HG03378 (cell line): ENCODE data around the gene MPPED2.
"Not testable (repeated sequence)": the region's sequence is repeated elsewhere in the genome, so short reads cannot be mapped to it uniquely, and the experiment has no call there.

ENCODE experiments used
- ATAC-seq: cut with Tn5 transposase; IDR thresholded peaks from one replicate; pipeline ENCODE4 v1.9.1; 2021; ENCODE audit warnings: mild to moderate bottlenecking, moderate library complexity; ENCODE audit not compliant: unreplicated experiment

MPPED2 gene

DNA sequence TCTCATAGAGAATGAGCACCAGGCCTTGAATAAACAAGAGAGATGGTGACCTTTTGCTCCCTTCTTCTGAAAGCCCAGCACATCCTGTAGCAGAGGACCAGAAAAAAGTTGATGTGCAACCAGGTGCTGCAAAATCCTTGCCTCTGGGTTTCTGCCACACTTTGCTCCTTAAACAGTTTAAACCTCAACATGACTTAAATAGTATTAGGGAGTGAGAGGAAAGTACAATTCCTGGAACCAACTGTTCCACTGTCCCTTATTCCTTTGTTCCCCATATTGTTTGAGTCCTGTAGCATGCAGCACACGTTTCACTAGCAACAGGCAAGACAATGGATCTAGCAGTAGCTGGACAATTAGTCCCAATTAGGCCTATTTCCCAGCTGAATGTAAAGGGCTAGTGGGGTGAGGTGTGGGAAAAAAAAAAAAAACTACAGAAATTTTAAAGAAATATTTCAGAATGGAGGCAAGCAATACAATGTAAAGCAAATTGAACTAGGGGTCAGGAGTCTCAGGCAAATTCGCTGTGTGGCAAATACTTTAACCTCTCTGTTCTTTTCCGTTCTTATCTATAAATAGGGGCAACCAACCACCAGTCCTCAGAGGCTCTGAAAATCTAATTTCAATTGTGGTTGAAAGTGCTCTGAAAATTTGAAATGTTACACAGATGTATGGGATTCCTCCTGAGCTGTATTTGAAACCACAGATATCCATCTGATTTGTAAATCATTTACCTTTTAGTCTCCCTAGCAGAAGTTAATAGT is 6.6 kb downstream of the MPPED2 start:
- no peak for ATAC-seq

DNA sequence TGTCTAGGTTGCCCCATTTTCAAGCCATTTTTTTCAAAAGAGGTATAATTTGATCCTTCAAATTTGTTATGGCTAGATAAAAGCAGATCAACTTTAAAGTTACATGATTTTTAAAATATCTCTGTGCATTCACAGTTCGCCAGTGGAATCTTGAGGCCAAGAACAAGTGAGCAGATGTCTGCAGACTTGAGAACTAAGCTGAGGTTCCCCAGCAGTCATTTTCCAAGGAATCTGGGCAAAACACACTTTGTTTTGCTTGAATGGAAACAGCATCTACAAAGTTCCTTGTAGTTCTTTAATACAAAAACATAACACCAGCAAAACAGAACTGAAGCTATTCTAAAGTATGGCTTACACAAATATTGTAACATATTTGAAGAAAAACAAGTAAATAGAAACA is 7.7 kb downstream of the MPPED2 start:
- ATAC-seq = no peak

DNA sequence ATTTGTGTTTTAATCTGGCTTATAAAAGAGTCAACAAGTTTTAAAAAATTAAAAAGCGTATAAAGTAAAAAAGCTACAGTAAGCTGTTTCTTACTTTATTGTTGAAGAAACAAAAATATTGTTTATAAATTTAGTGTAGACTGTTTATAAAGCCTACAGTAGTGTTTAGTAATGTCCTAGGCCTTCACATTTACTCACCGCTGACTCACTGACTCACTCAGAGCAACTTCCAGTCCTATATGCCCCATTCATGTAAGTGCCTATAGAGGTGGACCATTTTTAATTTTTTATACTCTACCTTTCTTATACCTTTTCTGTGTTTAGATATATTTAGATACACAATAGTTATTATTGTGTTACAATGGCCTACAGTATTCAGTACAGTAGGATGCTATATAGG is 12.2 kb downstream of the MPPED2 start:
- no peak for ATAC-seq

DNA sequence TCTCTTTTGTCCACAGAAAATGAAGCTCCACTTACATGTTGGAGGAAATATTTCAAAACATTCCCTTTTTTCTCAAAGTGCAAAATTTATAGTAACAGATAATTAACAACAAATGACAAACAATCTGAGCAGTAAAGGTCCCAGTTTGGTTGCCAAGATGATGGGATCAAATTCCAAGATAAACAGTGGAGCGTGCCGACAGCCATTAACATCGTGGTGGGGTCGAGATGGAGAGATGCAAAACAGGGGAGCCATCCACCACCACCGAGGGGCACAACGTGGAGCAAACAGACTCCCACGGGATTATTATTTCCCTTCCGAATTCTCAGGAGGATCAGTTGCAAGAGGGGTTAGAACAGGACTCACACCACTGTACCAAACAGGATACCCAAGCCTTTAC is 17.2 kb downstream of the MPPED2 start:
- ATAC-seq = no peak

DNA sequence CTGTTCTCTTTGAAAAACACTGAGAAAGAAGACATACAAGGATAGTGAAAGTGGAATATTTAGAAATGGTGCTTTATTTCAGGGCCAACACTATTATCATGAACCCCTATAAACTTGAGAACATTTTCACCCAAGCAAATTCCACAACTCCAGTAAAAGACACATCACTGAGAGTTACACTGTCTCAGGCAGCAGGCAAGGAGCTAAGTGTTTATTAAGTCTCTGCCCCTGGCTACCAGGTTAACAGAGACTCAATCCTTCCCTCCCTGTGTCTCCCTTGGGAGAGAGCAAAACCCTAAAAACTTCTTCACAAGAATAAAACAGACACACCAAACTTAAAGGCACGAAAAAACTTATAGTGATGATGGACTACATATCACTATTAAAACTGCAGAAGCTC is 18.5 kb downstream of the MPPED2 start:
- ATAC-seq = no peak

DNA sequence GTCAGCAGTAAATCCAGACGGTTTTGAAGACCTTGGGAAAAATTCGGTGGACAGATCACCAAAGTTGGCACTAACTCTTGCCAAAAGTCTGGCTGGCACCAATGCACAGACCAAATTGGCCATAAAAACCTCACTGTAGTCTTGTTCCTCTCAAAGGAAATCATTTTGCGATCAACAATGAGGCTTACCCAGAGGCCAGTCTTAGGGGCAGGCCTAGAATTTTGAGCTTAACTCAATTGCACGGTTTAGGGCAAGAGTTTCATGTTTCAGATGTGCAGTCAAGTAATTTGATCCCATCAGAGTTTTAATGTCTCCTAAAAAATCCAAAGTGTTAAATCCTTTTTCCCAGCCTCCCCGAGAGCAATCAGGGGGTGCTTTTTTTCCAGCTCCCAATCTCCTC is 19.0 kb downstream of the MPPED2 start:
- no peak for ATAC-seq

DNA sequence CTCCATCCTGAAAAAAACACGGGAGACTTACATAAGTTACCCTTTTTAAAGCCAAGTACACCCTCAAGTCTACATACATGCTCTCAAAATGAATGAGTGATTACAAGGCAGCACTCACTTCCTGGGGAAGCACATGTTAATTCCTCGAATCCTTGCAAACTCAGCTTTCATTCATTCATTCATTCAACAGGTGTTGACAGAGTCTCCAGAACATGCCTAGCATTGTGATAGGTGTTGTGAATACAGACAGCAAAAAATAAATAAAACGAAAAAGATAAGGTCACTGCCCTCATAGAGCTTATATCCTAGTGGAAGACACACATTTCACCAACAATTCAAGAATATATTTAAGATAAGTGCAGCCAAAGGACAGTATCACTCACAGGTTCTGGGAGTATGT is 19.7 kb downstream of the MPPED2 start:
- no peak for ATAC-seq

DNA sequence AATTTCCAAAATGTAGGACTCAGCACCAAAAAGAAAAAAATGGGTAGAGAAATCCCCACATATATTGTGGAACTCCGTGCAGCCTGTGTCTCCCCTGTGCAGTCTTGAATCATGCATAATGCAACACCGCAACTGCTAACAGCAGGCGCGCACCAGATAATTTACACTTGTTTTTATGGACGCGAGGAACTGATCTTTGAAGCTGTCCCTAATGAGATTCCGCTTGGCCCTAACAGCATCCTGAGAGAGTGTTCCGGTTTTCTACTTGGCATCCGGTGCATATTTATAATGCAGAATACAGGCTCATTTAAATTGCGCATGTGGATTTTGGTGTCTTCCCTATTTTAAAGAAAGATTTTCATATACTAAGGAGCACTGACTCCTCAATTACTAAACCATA is 21.1 kb downstream of the MPPED2 start:
- ATAC-seq = no peak

DNA sequence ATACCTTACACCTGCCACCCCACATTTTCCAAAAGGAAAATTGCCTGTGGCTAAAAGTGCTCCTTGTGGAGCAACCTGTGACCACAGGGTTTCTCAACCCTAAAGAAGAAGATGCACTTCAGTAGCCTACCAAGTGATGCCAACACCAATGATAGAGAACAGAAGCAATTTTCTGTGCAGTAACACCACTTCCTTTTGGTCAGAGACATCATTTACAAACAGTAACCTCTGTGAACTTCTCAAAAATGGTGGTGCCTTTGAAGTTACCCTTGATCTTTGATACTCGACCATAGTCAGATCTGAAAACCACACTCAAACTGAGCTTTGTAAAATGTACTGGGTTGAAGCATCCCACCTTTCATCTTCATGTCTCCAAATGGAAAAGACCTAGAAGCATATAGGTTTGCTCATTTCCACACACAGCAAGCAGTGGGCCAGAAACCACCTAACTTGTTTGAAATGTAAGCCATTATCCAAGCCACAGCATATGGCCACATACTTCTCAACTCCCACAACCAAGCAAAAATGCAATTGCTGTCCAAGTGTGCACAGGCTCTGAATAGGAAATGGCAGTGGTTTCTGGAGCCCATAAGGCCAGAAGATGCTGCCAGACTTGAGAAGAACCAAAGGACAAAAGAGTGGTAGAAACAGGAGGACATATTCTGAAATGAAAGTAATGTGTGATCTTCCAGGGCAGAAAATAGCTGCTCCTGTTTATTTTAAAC is 24.3 kb downstream of the MPPED2 start:
- ATAC-seq = no peak

DNA sequence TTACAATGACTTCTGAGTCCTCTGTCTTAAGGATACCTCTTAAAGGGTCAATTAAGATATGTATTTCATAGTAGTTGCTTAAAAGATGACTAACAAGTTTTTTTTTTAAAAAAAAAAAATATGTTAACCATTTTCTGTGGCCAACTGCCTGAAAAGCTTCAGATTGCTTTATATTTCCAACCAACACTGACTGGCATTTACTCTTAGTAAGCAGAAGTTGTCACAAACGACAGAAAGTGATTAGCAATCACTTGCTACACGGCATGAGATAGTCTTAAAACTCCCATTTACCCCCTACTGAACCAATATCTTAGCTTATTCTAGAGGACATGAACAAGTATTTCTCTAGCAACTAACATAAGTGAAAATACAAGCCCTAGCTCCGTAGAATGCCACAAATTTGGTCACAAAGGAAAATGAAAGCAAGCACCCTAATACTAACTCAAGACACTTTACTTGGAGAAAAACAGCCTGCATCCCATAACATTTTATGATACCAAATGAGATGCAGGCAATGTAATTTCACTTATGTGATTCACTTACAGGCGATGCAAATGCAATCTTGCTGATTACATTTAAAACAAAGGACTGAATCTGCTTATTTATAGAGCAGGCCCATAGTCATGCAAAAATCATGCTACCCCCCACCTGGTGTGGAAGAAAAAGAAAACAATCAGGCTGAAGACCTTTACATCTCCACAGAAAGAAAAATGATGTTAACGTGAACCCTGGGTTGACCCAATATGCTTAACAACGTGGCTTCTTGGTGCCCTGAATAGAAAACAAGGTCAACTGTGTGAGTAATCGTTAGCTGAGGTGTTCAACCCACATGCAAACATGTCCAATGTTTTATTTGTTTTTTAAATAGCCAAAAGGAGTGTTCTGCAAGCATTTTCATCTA is 25.7 kb downstream of the MPPED2 start:
- ATAC-seq = no peak

DNA sequence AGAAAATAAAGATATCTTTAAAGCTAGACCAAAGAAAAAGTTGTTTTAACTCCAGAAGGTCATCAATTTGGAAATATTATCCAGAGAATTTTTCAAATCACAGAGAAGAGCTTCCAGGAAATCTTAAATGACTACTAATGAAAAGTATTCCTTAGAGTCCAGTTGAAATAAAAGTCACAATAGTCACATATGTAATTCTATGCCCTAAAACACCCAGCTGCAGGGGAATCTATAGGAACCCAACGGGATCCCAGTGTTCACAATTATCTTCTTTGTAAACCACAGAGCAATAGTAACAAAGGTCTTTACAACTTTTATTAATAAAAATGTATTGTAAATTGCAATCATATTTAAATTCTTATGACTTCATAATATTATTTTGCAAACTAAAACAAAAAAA is 27.1 kb downstream of the MPPED2 start:
- ATAC-seq = no peak

DNA sequence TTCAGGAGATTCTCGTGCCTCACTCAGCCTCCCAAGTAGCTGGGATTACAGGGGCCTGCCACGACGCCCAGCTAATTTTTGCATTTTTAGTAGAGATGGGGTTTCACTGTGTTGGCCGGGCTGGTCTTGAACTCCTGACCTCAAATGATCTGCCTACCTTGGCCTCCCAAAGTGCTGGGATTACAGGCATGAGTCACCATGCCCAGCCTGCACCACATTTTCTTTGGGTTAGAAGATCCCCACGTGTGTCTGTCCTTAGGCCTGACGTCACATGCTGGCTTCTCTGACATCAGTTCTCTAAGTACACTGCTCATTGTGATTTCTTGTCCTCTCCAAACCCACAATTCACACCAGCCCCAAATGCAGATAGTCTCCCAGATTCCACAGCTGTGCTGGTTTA is 31.6 kb downstream of the MPPED2 start:
- not testable (repeated sequence) for ATAC-seq

DNA sequence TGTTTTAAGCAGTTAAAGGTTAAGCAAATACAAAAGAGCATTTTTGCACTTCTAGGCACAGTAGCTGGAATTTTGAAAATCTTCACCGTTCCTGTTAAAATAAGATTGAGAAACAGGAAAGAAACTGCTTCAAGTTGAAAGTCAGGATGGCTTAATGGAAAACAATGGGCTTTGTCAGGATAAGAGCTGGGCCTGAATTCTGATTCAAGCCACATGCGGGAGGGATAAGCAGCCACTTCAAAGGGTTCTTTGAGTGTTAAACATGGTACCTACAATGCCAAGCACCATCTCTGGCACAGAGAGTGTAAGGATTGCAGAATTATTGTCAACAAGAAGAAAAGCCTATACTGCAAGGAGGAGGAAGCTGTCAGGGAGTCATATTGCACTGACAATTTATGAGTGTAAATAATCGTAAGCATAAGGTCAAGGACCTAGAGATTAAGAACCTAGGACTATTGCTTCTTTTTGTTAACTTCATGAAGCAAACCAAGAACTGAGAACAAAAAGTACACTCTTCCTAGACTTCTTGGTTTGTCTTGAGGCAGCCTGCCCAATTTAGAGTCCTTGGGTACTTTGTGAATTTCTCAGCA is 32.5 kb downstream of the MPPED2 start:
- no peak for ATAC-seq

DNA sequence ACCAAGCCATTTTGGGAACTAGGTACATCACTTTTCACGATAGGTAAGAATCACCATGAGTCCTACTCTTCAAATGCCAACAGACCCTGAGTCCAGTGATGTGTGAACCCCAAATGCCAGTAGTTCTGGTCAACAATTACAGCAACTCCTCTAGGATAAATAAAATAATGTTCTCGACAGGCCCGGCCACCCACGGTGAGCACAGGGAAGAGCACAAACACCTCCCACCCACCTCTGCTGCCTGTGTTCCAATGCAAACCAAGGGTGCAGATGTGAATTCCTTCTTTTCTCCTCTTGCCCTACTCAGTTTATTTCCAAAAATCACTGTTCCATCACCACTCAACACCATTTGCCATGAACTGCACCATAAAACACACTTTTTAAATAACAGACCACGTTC is 33.3 kb downstream of the MPPED2 start:
- no peak for ATAC-seq

DNA sequence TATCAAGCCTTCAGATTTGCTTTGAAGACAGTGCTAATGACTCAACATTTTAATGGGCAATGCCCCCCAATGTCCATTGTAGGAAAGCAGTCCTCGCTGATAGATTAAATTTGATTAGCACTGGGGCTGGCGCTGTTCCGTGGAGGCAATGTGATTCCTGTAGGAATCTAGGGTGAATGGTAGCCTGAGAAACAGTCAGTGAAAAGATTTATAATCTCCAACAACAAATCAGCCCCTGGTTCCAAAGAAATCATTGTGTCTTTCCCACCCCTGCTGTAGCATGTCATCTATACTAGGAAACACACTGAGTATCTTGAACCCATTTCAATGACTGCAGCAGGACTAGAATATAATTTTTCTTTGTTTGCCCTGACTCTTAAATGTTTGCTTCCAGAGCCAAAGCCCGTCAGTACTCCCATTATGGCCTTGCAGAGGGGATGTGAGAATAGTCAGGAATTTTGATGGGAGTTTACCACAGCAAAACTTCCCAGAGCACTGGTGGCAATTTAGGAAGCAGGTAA is 36.1 kb downstream of the MPPED2 start:
- no peak for ATAC-seq

DNA sequence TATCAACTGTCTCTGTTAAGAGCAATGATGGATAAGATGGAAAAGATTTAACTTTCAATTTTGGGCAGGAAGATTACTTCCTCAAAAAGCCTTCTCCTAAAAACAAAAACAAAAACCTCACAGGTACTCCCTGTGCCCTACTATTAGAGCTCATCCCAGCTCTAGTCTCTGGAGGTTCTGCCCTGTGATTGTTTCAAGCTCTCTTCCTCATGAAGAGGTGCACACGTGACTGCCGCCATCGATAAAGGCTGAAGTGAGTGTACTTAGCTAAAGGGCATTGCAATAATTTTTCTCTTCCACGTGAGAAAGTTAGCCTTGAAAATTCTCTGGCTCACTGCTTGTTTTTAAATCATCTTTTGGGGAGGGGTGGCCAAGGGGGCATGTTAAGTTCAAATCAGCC is 36.6 kb downstream of the MPPED2 start:
- no peak for ATAC-seq

DNA sequence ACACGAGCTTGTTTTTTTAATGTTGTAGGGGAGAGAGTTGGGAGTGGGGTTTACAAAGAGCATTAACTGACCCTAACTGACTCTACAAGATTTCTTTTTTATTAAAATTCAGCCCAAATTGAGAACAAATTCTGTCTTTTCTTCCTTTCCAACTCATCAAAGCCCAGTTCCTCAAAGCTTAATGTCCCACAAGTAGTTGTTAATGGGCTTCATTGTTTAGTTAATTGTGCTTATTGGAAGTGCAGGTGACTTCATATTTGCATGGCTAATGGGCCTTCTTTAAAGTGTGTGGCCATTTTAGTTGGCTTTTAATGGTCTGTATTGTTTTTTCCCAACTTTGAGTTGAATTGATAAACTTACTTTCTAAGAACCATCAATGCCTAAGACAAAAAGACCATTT is 39.8 kb downstream of the MPPED2 start:
- ATAC-seq = no peak

DNA sequence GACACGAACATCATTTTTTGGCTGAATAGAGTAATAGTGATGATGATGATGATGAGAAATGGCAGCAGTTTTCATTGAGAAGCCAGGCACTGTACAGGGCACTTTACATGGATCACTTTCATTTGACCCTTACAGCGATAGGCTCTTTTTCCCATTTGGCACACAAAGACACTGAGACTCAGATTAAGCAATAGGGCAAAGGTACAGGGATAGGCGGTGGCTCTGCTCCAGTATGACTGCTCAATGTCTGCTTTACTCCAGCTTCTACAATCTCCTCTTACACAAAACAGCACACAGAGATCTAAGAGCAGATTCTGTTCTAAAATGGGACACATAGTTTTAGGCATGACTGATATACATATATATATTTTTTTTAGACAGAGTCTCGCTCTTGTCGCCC is 40.6 kb downstream of the MPPED2 start:
- no peak for ATAC-seq

DNA sequence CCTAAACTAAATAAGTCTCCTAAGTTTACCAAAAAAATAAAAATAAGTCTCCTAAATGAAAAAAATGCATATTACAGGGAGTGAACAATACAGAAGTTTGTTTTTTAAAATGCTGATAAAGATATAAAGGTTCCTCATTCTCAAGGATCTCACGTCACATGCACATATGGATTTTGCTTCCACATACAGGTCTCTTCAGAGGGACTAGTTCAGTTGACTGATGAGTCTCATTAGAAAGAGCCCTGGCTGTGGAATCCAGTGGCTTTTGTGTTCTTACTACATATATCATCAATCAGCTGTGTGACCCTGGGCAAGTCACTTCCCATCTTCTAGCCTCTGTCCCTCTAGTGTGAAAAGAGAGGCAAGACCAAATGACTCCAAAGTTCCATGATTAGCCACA is 43.1 kb downstream of the MPPED2 start:
- ATAC-seq = no peak

DNA sequence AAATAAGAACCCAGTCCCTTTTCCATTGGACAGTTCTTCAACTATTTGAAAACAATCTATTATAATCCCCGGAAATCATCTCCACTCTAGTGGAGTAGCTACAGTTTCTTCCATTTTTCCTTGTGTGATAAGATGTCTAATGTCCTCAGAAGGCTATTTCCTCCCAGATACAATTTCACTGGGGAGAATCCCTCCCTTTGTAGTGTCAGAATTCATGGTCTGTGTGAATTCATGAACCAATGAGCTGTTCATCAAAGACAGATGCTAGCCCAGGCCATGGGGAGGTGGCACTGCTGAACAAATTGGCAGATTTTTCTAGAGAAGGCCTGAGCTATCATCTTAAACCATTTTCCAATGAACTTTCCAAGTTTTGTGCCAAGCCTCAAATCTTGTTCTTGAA is 45.4 kb downstream of the MPPED2 start:
- no peak for ATAC-seq

DNA sequence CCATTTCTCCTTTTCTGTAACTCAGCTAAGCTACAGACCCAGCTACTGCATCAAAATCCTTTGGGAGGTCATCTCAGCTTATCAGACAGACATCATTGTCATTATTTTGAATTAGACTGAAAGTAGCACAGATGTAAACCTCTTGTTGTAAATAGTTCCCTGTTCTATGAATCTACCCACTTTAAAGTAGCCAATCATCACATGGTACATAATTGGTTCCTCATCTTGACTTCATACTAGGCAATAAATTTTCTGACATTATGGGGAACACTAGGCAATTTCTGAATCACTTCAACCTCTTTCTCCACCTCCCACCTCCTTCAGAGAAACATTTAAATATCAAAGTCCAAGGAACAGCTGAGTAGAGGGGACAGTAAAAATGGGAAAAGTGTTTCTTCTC is 47.9 kb downstream of the MPPED2 start:
- no peak for ATAC-seq
